HEK293 (cell line): ENCODE measurements around the gene GDAP1L1.

Experiments
- FEZF1 ChIP-seq: fragments of 450-650 bp; formaldehyde crosslinking; IDR thresholded peaks from 2 replicates; pipeline ENCODE4 v1.5.1; 2016; ENCODE audit warnings: missing biosample characterization, missing genetic modification characterization
- KLF8 ChIP-seq: fragments of 450-650 bp; formaldehyde crosslinking; IDR thresholded peaks from 2 replicates; pipeline ENCODE4 v1.5.1; 2016; ENCODE audit warnings: missing biosample characterization, missing genetic modification characterization
- MZF1 ChIP-seq: fragments of 450-650 bp; formaldehyde crosslinking; IDR thresholded peaks from 2 replicates; pipeline ENCODE4 v1.5.1; 2017; ENCODE audit warnings: missing biosample characterization, missing genetic modification characterization, borderline replicate concordance
- SCRT2 ChIP-seq: fragments of 450-650 bp; formaldehyde crosslinking; IDR thresholded peaks from 2 replicates; pipeline ENCODE4 v1.5.1; 2016; ENCODE audit warnings: missing biosample characterization, missing genetic modification characterization
- SETDB1 ChIP-seq: IDR thresholded peaks from one replicate; pipeline ENCODE4 v1.6.1; 2017; ENCODE audit warnings: mild to moderate bottlenecking, low read length, moderate library complexity, mixed read lengths; ENCODE audit not compliant: insufficient read length
- WT1 ChIP-seq: fragments of 450-650 bp; formaldehyde crosslinking; IDR thresholded peaks from 2 replicates; pipeline ENCODE4 v1.5.1; 2016; ENCODE audit warnings: missing biosample characterization, missing genetic modification characterization
- YY2 ChIP-seq: fragments of 450-650 bp; formaldehyde crosslinking; IDR thresholded peaks from 2 replicates; pipeline ENCODE4 v1.5.1; 2016; ENCODE audit warnings: missing biosample characterization, missing genetic modification characterization
- ZBTB17 ChIP-seq: fragments of 450-650 bp; formaldehyde crosslinking; IDR thresholded peaks from 2 replicates; pipeline ENCODE4 v1.5.1; 2016; ENCODE audit warnings: missing biosample characterization, missing genetic modification characterization
- ZBTB8A ChIP-seq: fragments of 450-650 bp; formaldehyde crosslinking; IDR thresholded peaks from 2 replicates; pipeline ENCODE4 v1.5.1; 2016; ENCODE audit warnings: missing biosample characterization, missing genetic modification characterization
- ZEB2 ChIP-seq: fragments of 450-650 bp; formaldehyde crosslinking; IDR thresholded peaks from 2 replicates; pipeline ENCODE4 v1.5.1; 2016; ENCODE audit warnings: missing biosample characterization, missing genetic modification characterization
- ZFP3 ChIP-seq: fragments of 450-650 bp; formaldehyde crosslinking; IDR thresholded peaks from 2 replicates; pipeline ENCODE4 v1.5.1; 2016; ENCODE audit warnings: low read depth, missing biosample characterization, missing genetic modification characterization
- ZNF140 ChIP-seq: fragments of 450-650 bp; formaldehyde crosslinking; IDR thresholded peaks from 2 replicates; pipeline ENCODE4 v1.5.1; 2016; ENCODE audit warnings: missing biosample characterization, missing genetic modification characterization
- ZNF223 ChIP-seq: fragments of 450-650 bp; formaldehyde crosslinking; IDR thresholded peaks from 2 replicates; pipeline ENCODE4 v1.5.1; 2016; ENCODE audit warnings: missing biosample characterization, missing genetic modification characterization
- ZNF266 ChIP-seq: fragments of 450-650 bp; formaldehyde crosslinking; IDR thresholded peaks from 2 replicates; pipeline ENCODE4 v1.5.1; 2016; ENCODE audit warnings: missing biosample characterization, missing genetic modification characterization, low read depth
- ZNF341 ChIP-seq: fragments of 450-650 bp; formaldehyde crosslinking; IDR thresholded peaks from 2 replicates; pipeline ENCODE4; 2016; ENCODE audit warnings: low read depth, missing biosample characterization, missing genetic modification characterization
- ZNF423 ChIP-seq: fragments of 450-650 bp; formaldehyde crosslinking; IDR thresholded peaks from 2 replicates; pipeline ENCODE4 v1.5.1; 2016; ENCODE audit warnings: missing biosample characterization, missing genetic modification characterization
- ZNF529 ChIP-seq: fragments of 450-650 bp; formaldehyde crosslinking; IDR thresholded peaks from 2 replicates; pipeline ENCODE4 v1.5.1; 2017; ENCODE audit warnings: missing genetic modification characterization, missing biosample characterization; ENCODE audit not compliant: insufficient replicate concordance
- ZNF558 ChIP-seq: fragments of 450-650 bp; formaldehyde crosslinking; IDR thresholded peaks from 2 replicates; pipeline ENCODE4 v1.5.1; 2016; ENCODE audit warnings: missing biosample characterization, missing genetic modification characterization
- ZNF560 ChIP-seq: fragments of 450-650 bp; formaldehyde crosslinking; IDR thresholded peaks from 2 replicates; pipeline ENCODE4 v1.5.1; 2017; ENCODE audit warnings: missing biosample characterization, missing genetic modification characterization, borderline replicate concordance
- TF ChIP-seq, protein P1 (sequence below): fragments of 450-650 bp; formaldehyde crosslinking; IDR thresholded peaks from 2 replicates; pipeline ENCODE4 v1.5.1; 2017; ENCODE audit warnings: missing biosample characterization, missing genetic modification characterization
- TF ChIP-seq, protein P2 (sequence below): fragments of 450-650 bp; formaldehyde crosslinking; IDR thresholded peaks from 2 replicates; pipeline ENCODE4 v1.5.0; 2017; ENCODE audit warnings: missing biosample characterization, missing genetic modification characterization, borderline replicate concordance
- TF ChIP-seq, protein P3 (sequence below): fragments of 450-650 bp; formaldehyde crosslinking; IDR thresholded peaks from 2 replicates; pipeline ENCODE4 v1.5.1; 2016; ENCODE audit warnings: missing biosample characterization, missing genetic modification characterization
- TF ChIP-seq, protein P4 (sequence below): fragments of 450-650 bp; formaldehyde crosslinking; IDR thresholded peaks from 2 replicates; pipeline ENCODE4 v1.5.1; 2016; ENCODE audit warnings: missing biosample characterization, missing genetic modification characterization
- TF ChIP-seq, protein P5 (sequence below): fragments of 450-650 bp; formaldehyde crosslinking; IDR thresholded peaks from 2 replicates; pipeline ENCODE4 v1.5.1; 2016; ENCODE audit warnings: missing biosample characterization, missing genetic modification characterization
- TF ChIP-seq, protein P6 (sequence below): fragments of 450-650 bp; formaldehyde crosslinking; IDR thresholded peaks from 2 replicates; pipeline ENCODE4 v1.5.1; 2016; ENCODE audit warnings: missing biosample characterization, missing genetic modification characterization, low read depth
- TF ChIP-seq, protein P7 (sequence below): fragments of 450-650 bp; formaldehyde crosslinking; IDR thresholded peaks from 2 replicates; pipeline ENCODE4 v1.5.1; 2017; ENCODE audit warnings: missing biosample characterization, missing genetic modification characterization

GDAP1L1 gene

DNA sequence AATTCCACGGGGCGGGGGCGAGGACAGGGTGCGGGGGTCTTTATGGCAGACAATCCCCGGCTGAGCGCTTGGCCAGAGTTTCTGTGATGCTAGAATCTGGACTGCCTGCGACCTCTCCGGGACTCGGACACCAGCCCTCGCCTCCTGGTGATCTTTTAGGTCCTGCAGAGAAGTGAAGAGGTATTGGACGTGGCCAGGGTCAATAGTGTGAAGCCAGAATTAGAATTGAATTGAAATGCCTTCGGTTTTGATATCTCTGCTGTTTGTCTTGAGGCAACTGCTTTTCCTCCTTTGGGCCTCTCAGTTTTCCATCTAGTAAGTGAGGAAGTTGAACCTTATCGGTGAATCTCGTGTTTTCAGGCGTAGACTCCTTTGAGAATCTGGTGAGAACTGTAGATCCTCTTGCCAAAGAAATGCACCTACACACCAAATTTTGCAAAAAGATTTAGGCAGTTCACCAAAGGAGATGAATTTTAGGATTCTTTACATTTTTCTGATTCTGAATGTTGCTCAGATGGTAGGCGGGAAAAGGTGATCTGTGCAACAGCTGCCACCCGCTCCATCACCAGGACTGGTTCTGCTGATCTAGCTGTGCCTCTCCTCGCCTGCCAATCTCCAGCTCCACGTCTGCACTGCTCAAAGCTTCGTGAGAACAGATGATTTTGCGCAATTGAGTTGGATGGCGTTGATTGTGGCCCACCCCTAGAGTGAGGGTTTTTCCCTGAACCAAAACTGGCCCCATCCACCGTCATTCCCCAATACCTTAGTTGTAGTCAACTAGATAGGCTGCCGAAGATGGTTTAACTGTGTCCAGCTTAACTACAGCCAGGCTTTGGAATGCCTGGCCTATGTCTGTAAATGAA is 35.7 kb upstream of the GDAP1L1 start (continued):
- TF ChIP-seq WT1 (tag by site-specific recombination) (0 out of 2 replicates have a peak, but pooled peaks have one; percentile 2), ZBTB17 (tag by site-specific recombination) (peak; percentile 68), SCRT2 (tag by site-specific recombination) (peak; percentile 82), ZFP3 (tag by site-specific recombination) (no peak), YY2 (tag by site-specific recombination) (no peak), ZNF266 (tag by site-specific recombination) (no peak), ZNF423 (tag by site-specific recombination) (no peak), ZNF140 (tag by site-specific recombination) (no peak), ZEB2 (tag by site-specific recombination) (no peak), KLF8 (tag by site-specific recombination) (no peak), ZBTB8A (tag by site-specific recombination) (no peak), ZNF529 (tag by site-specific recombination) (no peak), ZNF223 (no peak), ZNF558 (tag by site-specific recombination) (no peak), MZF1 (no peak), SETDB1 (no peak), ZNF560 (no peak), ZNF341 (no peak), FEZF1 (no peak)
- TF ChIP-seq, protein P1, sequence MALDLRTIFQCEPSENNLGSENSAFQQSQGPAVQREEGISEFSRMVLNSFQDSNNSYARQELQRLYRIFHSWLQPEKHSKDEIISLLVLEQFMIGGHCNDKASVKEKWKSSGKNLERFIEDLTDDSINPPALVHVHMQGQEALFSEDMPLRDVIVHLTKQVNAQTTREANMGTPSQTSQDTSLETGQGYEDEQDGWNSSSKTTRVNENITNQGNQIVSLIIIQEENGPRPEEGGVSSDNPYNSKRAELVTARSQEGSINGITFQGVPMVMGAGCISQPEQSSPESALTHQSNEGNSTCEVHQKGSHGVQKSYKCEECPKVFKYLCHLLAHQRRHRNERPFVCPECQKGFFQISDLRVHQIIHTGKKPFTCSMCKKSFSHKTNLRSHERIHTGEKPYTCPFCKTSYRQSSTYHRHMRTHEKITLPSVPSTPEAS (tag by site-specific recombination), result no peak
- TF ChIP-seq, protein P2, sequence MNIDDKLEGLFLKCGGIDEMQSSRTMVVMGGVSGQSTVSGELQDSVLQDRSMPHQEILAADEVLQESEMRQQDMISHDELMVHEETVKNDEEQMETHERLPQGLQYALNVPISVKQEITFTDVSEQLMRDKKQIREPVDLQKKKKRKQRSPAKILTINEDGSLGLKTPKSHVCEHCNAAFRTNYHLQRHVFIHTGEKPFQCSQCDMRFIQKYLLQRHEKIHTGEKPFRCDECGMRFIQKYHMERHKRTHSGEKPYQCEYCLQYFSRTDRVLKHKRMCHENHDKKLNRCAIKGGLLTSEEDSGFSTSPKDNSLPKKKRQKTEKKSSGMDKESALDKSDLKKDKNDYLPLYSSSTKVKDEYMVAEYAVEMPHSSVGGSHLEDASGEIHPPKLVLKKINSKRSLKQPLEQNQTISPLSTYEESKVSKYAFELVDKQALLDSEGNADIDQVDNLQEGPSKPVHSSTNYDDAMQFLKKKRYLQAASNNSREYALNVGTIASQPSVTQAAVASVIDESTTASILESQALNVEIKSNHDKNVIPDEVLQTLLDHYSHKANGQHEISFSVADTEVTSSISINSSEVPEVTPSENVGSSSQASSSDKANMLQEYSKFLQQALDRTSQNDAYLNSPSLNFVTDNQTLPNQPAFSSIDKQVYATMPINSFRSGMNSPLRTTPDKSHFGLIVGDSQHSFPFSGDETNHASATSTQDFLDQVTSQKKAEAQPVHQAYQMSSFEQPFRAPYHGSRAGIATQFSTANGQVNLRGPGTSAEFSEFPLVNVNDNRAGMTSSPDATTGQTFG, result no peak
- TF ChIP-seq, protein P3, sequence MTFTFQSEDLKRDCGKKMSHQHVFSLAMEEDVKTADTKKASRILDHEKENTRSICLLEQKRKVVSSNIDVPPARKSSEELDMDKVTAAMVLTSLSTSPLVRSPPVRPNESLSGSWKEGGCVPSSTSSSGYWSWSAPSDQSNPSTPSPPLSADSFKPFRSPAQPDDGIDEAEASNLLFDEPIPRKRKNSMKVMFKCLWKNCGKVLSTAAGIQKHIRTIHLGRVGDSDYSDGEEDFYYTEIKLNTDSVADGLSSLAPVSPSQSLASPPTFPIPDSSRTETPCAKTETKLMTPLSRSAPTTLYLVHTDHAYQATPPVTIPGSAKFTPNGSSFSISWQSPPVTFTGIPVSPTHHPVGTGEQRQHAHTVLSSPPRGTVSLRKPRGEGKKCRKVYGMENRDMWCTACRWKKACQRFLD (tag by site-specific recombination), result no peak
- TF ChIP-seq, protein P4, sequence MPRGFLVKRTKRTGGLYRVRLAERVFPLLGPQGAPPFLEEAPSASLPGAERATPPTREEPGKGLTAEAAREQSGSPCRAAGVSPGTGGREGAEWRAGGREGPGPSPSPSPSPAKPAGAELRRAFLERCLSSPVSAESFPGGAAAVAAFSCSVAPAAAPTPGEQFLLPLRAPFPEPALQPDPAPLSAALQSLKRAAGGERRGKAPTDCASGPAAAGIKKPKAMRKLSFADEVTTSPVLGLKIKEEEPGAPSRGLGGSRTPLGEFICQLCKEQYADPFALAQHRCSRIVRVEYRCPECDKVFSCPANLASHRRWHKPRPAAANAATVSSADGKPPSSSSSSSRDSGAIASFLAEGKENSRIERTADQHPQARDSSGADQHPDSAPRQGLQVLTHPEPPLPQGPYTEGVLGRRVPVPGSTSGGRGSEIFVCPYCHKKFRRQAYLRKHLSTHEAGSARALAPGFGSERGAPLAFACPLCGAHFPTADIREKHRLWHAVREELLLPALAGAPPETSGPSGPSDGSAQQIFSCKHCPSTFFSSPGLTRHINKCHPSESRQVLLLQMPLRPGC, result peak; percentile 39; the same call in 1 of the 2 replicates
- TF ChIP-seq, protein P5, sequence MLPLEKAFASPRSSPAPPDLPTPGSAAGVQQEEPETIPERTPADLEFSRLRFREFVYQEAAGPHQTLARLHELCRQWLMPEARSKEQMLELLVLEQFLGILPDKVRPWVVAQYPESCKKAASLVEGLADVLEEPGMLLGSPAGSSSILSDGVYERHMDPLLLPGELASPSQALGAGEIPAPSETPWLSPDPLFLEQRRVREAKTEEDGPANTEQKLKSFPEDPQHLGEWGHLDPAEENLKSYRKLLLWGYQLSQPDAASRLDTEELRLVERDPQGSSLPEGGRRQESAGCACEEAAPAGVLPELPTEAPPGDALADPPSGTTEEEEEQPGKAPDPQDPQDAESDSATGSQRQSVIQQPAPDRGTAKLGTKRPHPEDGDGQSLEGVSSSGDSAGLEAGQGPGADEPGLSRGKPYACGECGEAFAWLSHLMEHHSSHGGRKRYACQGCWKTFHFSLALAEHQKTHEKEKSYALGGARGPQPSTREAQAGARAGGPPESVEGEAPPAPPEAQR (tag by site-specific recombination), result 0 out of 2 replicates have a peak, but pooled peaks have one; percentile 47
- TF ChIP-seq, protein P6, sequence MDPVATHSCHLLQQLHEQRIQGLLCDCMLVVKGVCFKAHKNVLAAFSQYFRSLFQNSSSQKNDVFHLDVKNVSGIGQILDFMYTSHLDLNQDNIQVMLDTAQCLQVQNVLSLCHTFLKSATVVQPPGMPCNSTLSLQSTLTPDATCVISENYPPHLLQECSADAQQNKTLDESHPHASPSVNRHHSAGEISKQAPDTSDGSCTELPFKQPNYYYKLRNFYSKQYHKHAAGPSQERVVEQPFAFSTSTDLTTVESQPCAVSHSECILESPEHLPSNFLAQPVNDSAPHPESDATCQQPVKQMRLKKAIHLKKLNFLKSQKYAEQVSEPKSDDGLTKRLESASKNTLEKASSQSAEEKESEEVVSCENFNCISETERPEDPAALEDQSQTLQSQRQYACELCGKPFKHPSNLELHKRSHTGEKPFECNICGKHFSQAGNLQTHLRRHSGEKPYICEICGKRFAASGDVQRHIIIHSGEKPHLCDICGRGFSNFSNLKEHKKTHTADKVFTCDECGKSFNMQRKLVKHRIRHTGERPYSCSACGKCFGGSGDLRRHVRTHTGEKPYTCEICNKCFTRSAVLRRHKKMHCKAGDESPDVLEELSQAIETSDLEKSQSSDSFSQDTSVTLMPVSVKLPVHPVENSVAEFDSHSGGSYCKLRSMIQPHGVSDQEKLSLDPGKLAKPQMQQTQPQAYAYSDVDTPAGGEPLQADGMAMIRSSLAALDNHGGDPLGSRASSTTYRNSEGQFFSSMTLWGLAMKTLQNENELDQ (tag by site-specific recombination), result no peak
- TF ChIP-seq, protein P7, sequence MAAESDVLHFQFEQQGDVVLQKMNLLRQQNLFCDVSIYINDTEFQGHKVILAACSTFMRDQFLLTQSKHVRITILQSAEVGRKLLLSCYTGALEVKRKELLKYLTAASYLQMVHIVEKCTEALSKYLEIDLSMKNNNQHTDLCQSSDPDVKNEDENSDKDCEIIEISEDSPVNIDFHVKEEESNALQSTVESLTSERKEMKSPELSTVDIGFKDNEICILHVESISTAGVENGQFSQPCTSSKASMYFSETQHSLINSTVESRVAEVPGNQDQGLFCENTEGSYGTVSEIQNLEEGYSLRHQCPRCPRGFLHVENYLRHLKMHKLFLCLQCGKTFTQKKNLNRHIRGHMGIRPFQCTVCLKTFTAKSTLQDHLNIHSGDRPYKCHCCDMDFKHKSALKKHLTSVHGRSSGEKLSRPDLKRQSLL (tag by site-specific recombination), result no peak
